Astrocyte of the spinal cord (primary cell): ENCODE measurements around the gene RTP5.
"Not testable (repeated sequence)": the region's sequence is repeated elsewhere in the genome, so short reads cannot be mapped to it uniquely, and the experiment has no call there.

Source experiments
- DNase-seq: peaks from one replicate; pipeline ENCODE4 v3.0.0; 2011; ENCODE audit warnings: low read depth, low spot score
- H3K4me3 ChIP-seq: 2 replicates; pipeline ENCODE4 v1.5.1; 2011; ENCODE audit warnings: low read depth, mild to moderate bottlenecking, low read length, moderate library complexity
- CTCF ChIP-seq: IDR thresholded peaks from 2 replicates; pipeline ENCODE4 v1.5.1; 2012; ENCODE audit warnings: low read depth, mild to moderate bottlenecking, low read length, inconsistent platforms
- in situ Hi-C: cut with HindIII; loops from 2 replicates; pipeline ENCODE4 v1.10.0; 2017; ENCODE audit warnings: low sequenced_read_pairs

Gene RTP5

GRCh38 chr2:241869087-241869961 is at the start of gene RTP5:
Gene RTP5, plus strand, starts transcription at chr2:241869729. Its CDS starts 28 bp downstream, at chr2:241869757.
- in situ Hi-C loops = no loop called here
- no peak within 1 kb of the TSS for H3K4me3 ChIP-seq

GRCh38 chr2:241819947-241820624 is 49.4 kb upstream of the RTP5 start:
- in situ Hi-C loops, H3K4me3 ChIP-seq, DNase-seq: not testable (repeated sequence)

More at GRCh38 chr2:241869087-241869961, at the start of gene RTP5:
- DNase-seq = no peak
- TF ChIP-seq CTCF = no peak

GRCh38 chr2:241820625-241821384 is 48.7 kb upstream of the RTP5 start:
- in situ Hi-C loops = no loop called here
- H3K4me3 ChIP-seq = no peak overlapping the region
- DNase-seq = no peak
- TF ChIP-seq CTCF = no peak

- in situ Hi-C loops = no loop called here
- no peak for DNase-seq
- TF ChIP-seq CTCF = no peak
- no peak overlapping the region for H3K4me3 ChIP-seq
Observed at GRCh38 chr2:241821460-241822263, 47.9 kb upstream of the RTP5 start.

GRCh38 chr2:241822264-241822623 is 47.3 kb upstream of the RTP5 start:
- no peak for TF ChIP-seq CTCF
- no peak overlapping the region for H3K4me3 ChIP-seq
- in situ Hi-C loops = no loop called here
- DNase-seq = no peak

GRCh38 chr2:241823531-241824437 is 45.7 kb upstream of the RTP5 start:
- DNase-seq, H3K4me3 ChIP-seq, in situ Hi-C loops: not testable (repeated sequence)
